Measurements from ENCODE around the gene BCL2. TPM values are rescaled to one million over a fixed set of nuclear protein-coding genes. Genes with fewer than 3 reads are reported as not detected.
A peak's percentile ranks its signal among the peaks of the same experiment; 100 is the strongest.

Gene BCL2
- total RNA-seq, 1 donor from 2014 or later: 145 TPM

- Mint-ChIP-seq H3K27ac (peak overlapping the region; percentile 76), H3K36me3 (ENCODE audit: low read depth) (peaks cover 64% of the 10 kb centered on the region), H3K4me3 (no peak overlapping the region), H3K27me3 (no peaks in the 10 kb centered on the region), H3K4me1 (peaks cover 82% of the 10 kb centered on the region), H3K9me3 (peaks cover 3% of the 10 kb centered on the region)
- ChIA-PET POLR2A (interaction anchor here (0.5 to 13.1 kb wide), 3 partner anchors 10 to 167 kb away, joined by 3 to 180 read pairs (median 3); no protein-coding TSS in a partner anchor), CTCF (interaction anchor here (1.1 to 7.2 kb wide), 3 partner anchors 9 to 13 kb away, joined by 5 to 48 read pairs (median 8); no protein-coding TSS in a partner anchor)
- TF ChIP-seq, protein P1, sequence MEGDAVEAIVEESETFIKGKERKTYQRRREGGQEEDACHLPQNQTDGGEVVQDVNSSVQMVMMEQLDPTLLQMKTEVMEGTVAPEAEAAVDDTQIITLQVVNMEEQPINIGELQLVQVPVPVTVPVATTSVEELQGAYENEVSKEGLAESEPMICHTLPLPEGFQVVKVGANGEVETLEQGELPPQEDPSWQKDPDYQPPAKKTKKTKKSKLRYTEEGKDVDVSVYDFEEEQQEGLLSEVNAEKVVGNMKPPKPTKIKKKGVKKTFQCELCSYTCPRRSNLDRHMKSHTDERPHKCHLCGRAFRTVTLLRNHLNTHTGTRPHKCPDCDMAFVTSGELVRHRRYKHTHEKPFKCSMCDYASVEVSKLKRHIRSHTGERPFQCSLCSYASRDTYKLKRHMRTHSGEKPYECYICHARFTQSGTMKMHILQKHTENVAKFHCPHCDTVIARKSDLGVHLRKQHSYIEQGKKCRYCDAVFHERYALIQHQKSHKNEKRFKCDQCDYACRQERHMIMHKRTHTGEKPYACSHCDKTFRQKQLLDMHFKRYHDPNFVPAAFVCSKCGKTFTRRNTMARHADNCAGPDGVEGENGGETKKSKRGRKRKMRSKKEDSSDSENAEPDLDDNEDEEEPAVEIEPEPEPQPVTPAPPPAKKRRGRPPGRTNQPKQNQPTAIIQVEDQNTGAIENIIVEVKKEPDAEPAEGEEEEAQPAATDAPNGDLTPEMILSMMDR (IDR thresholded peaks at IDR 0.05): no peak
- ATAC-seq (ENCODE audit: low read depth) (no peak), DNase-seq (no peak)
- intact Hi-C loops (cut with micrococcal nuclease): no loop called here
Measured at GRCh38 chr18:63144748-63145147, 174.8 kb downstream of the BCL2 start.

GRCh38 chr18:63143330-63143771 lies 176.2 kb downstream of the BCL2 start:
- Mint-ChIP-seq H3K4me1 (peaks cover 86% of the 10 kb centered on the region), H3K27ac (peak overlapping the region; percentile 93), H3K9me3 (peaks cover 3% of the 10 kb centered on the region), H3K4me3 (peak overlapping the region; percentile 76), H3K27me3 (no peaks in the 10 kb centered on the region), H3K36me3 (ENCODE audit: low read depth) (peaks cover 54% of the 10 kb centered on the region)
- ATAC-seq (ENCODE audit: low read depth) (no peak), DNase-seq (no peak)
- CTCF ChIA-PET: interaction anchor here (0.9 to 7.2 kb wide), 8 partner anchors 10 to 296 kb away, joined by 3 to 48 read pairs (median 6); no protein-coding TSS in a partner anchor
- TF ChIP-seq, protein P1 (IDR thresholded peaks at IDR 0.05): no peak
- POLR2A ChIA-PET: interaction anchor here (0.5 to 13.1 kb wide), 7 partner anchors 12 to 175 kb away, joined by 3 to 180 read pairs (median 17); partner anchors contain the start of gene BCL2
- intact Hi-C loops (cut with micrococcal nuclease): no loop called here

DNA sequence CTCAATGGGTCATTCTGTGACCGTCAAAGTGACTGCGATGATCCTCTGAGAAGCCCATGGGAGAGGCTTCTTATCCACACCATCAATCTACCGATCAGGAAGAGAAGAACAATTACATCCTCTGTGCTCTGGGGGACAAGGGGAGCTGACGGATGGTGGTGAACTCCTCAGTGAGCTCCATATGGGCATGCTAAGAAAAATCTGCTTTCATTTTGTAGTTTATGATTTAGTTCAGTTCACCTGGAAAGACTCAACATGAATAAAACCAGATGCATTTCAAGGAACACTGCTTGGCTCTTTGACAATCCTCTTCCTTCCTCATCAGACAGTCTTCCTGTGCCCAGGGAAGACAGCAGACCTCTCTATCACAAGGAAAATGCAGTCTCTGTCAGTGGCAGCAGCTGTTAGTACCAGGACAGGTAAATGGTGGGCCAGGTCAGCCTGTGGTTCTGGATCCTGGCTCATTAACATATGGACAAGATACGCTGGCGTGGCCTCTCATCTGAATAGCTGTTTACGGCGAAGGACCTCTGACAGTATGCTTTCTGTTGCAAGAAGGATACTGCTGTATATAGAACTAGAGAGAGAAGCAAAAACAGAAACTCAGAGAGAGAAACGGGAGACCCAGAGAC lies 176.9 kb downstream of the BCL2 start:
- CTCF ChIA-PET: interaction anchor here (0.9 to 7.2 kb wide), 8 partner anchors 10 to 296 kb away, joined by 3 to 48 read pairs (median 4); no protein-coding TSS in a partner anchor
- peak overlapping the region; percentile 93 for H3K27ac Mint-ChIP-seq
- H3K36me3 Mint-ChIP-seq (ENCODE audit: low read depth): peaks cover 49% of the 10 kb centered on the region
- peak overlapping the region; percentile 76 for H3K4me3 Mint-ChIP-seq
- H3K4me1 Mint-ChIP-seq: peaks cover 89% of the 10 kb centered on the region
- intact Hi-C loops (cut with micrococcal nuclease): loop anchor here (1.0 kb wide), 1 partner anchor 9 kb away; no protein-coding TSS in a partner anchor
- POLR2A ChIA-PET: interaction anchor here (0.5 to 13.1 kb wide), 10 partner anchors 11 to 178 kb away, joined by 3 to 180 read pairs (median 8); partner anchors contain the start of gene BCL2
- peaks cover 3% of the 10 kb centered on the region for H3K9me3 Mint-ChIP-seq
- no peak for DNase-seq
- TF ChIP-seq, protein P1 (IDR thresholded peaks at IDR 0.05): no peak
- H3K27me3 Mint-ChIP-seq: no peaks in the 10 kb centered on the region
- ATAC-seq (ENCODE audit: low read depth): no peak

DNA sequence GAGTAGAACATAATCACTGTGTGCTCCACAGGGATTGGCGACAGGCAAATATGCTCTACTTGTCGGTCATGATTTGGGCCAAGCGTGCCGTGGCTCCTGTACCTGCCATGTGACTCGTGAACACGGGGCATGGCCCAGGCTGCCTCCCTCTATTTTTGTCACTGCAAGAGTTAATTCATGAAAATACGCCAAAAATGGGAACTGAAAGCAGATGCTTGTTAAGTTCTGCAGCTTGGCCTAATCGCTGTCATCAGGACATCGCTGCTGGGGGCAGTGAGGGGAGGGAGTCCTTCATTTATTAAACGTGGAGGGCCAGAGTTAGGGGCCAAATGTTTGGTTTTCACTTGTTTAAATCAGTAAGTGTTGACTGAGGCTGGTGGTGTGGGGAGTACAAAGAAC lies 177.8 kb downstream of the BCL2 start:
- POLR2A ChIA-PET: interaction anchor here (0.7 to 13.1 kb wide), 9 partner anchors 9 to 181 kb away, joined by 3 to 180 read pairs (median 6); partner anchors contain the start of gene BCL2
- H3K27ac Mint-ChIP-seq: peak overlapping the region; percentile 93
- peaks cover 44% of the 10 kb centered on the region for H3K36me3 Mint-ChIP-seq (ENCODE audit: low read depth)
- DNase-seq (no peak), ATAC-seq (ENCODE audit: low read depth) (peak; percentile 52)
- intact Hi-C loops (cut with micrococcal nuclease): loop anchor here (1.0 to 2.0 kb wide), 3 partner anchors 10 to 281 kb away; partner anchors contain the start of gene VPS4B
- H3K4me1 Mint-ChIP-seq: peaks cover 90% of the 10 kb centered on the region
- no peaks in the 10 kb centered on the region for H3K27me3 Mint-ChIP-seq
- TF ChIP-seq, protein P1 (IDR thresholded peaks at IDR 0.05): no peak
- H3K9me3 Mint-ChIP-seq: peaks cover 3% of the 10 kb centered on the region
- H3K4me3 Mint-ChIP-seq: peak overlapping the region; percentile 76
- CTCF ChIA-PET: interaction anchor here (1.2 to 7.2 kb wide), 4 partner anchors 11 to 176 kb away, joined by 4 to 48 read pairs (median 12); no protein-coding TSS in a partner anchor
